Stimulated activated CD4-positive, alpha-beta T cell treated with anti-CD3 and anti-CD28 coated beads, Interleukin-2, amount 100 ng/mL, for 24 hours (primary cell): ENCODE measurements around the gene LRRC72.
"Not testable (repeated sequence)": the region's sequence is repeated elsewhere in the genome, so short reads cannot be mapped to it uniquely, and the experiment has no call there.

ENCODE experiments used
- DNase-seq, 2 donors: peaks; one replicate each; pipeline ENCODE4 v3.0.0-alpha.2; 2020

Gene LRRC72

GRCh38 chr7:16526742-16527540 lies at the start of gene LRRC72:
TSS of gene LRRC72 (plus strand) at chr7:16526825. CDS start at chr7:16526953, 128 bp downstream.
- DNase-seq, result no peak

GRCh38 chr7:16479161-16479560 lies 47.5 kb upstream of the LRRC72 start:
- DNase-seq, result no peak

GRCh38 chr7:16479591-16479990 lies 47.0 kb upstream of the LRRC72 start:
- no peak for DNase-seq

- DNase-seq, result no peak
Observed at GRCh38 chr7:16484453-16485158, 42.0 kb upstream of the LRRC72 start.

GRCh38 chr7:16491148-16491547 lies 35.5 kb upstream of the LRRC72 start:
- DNase-seq, result no peak

- no peak for DNase-seq
Observed at GRCh38 chr7:16492513-16493062, 34.0 kb upstream of the LRRC72 start.

- no peak for DNase-seq
Observed at GRCh38 chr7:16493266-16493665, 33.4 kb upstream of the LRRC72 start.

GRCh38 chr7:16494551-16494950 lies 32.1 kb upstream of the LRRC72 start:
- DNase-seq, result no peak

GRCh38 chr7:16494955-16495719 lies 31.5 kb upstream of the LRRC72 start:
- DNase-seq, result no peak

GRCh38 chr7:16498122-16498521 lies 28.5 kb upstream of the LRRC72 start:
- DNase-seq, result no peak

GRCh38 chr7:16502303-16502702 lies 24.3 kb upstream of the LRRC72 start:
- no peak for DNase-seq

- DNase-seq, result no peak
Observed at GRCh38 chr7:16504019-16504418, 22.6 kb upstream of the LRRC72 start.

- not testable (repeated sequence) for DNase-seq
Observed at GRCh38 chr7:16506422-16506821, 20.2 kb upstream of the LRRC72 start.

- no peak for DNase-seq
Observed at GRCh38 chr7:16509829-16510228, 16.8 kb upstream of the LRRC72 start.

- no peak for DNase-seq
Observed at GRCh38 chr7:16511314-16511713, 15.3 kb upstream of the LRRC72 start.

- no peak for DNase-seq
Observed at GRCh38 chr7:16512097-16512496, 14.5 kb upstream of the LRRC72 start.

- DNase-seq, result no peak
Observed at GRCh38 chr7:16514271-16514670, 12.4 kb upstream of the LRRC72 start.

GRCh38 chr7:16514729-16515128 lies 11.9 kb upstream of the LRRC72 start:
- DNase-seq, result no peak

GRCh38 chr7:16515785-16516685 lies 10.6 kb upstream of the LRRC72 start:
- no peak for DNase-seq

- DNase-seq, result not testable (repeated sequence)
Observed at GRCh38 chr7:16519985-16520384, 6.6 kb upstream of the LRRC72 start.

- no peak for DNase-seq
Observed at GRCh38 chr7:16524332-16524731, 2.3 kb upstream of the LRRC72 start.

- no peak for DNase-seq
Observed at GRCh38 chr7:16528520-16528919, 1.9 kb downstream of the LRRC72 start.
